SK-N-SH (cell line): ENCODE data around the gene SPINK14. TPM values are rescaled to one million over a fixed set of nuclear protein-coding genes. Genes with fewer than 3 reads are reported as not detected.

ENCODE experiments used
- CTCF ChIA-PET: fragments of 300-600, 350-600 bp; formaldehyde crosslinking; extraction: SDS; loops from one replicate; lab custom pipeline; 2021; lab: Yijun Ruan, JAX
- POLR2A ChIA-PET: fragments of 350-600 bp; sonication (Branson Sonifier 250); formaldehyde crosslinking; extraction: SDS; loops from one replicate; lab custom pipeline; 2020; ENCODE audit warnings: antibody characterized with exemption, inconsistent platforms; lab: Yijun Ruan, JAX
- DNase-seq: peaks from one replicate; pipeline ENCODE4 v3.0.0; 2012
- H2AFZ ChIP-seq: fragments of 200-600 bp; sonication (generic); 2 replicates; pipeline ENCODE4 v1.8.1; 2016; ENCODE audit warnings: antibody characterized with exemption, mild to moderate bottlenecking, low read depth
- H3F3A ChIP-seq: fragments of 200-600 bp; sonication (generic); replicated peaks from 2 replicates; pipeline ENCODE3; 2016; ENCODE audit warnings: antibody characterized with exemption, mild to moderate bottlenecking; ENCODE audit not compliant: insufficient read depth
- H3K27ac ChIP-seq, 2 experiments: fragments of 200-500 bp in 1 of 2; fragments of 200-600 bp in 1 of 2; sonication (Bioruptor generic) in 1 of 2; sonication (generic), shearing (Covaris generic) in 1 of 2; 2 replicates each; pipeline versions ENCODE4 v1.5.1 to v1.6.1; 2014 to 2016; ENCODE audit warnings: low read depth in 2 of 2, inconsistent platforms in 1 of 2, low read length in 1 of 2, mild to moderate bottlenecking in 1 of 2, mixed read lengths in 1 of 2
- H3K27me3 ChIP-seq: fragments of 200-600 bp; sonication (generic), shearing (Covaris generic); 2 replicates; pipeline ENCODE4 v1.6.1; 2016; ENCODE audit warnings: mixed run types; ENCODE audit not compliant: insufficient read depth
- H3K36me3 ChIP-seq, 2 experiments: fragments of 200-500 bp in 1 of 2; fragments of 200-600 bp in 1 of 2; sonication (Bioruptor generic) in 1 of 2; sonication (generic) in 1 of 2; replicated peaks in 1 of 2; 2 replicates each; pipeline versions ENCODE3 to v1.5.1; 2014 to 2016; ENCODE audit warnings: low read length in 1 of 2, mild to moderate bottlenecking in 1 of 2; ENCODE audit not compliant: insufficient read depth in 2 of 2, control insufficient read depth in 1 of 2
- H3K4me1 ChIP-seq, 2 experiments: fragments of 200-500 bp in 1 of 2; fragments of 200-600 bp in 1 of 2; sonication (Bioruptor generic) in 1 of 2; sonication (generic), shearing (Covaris generic) in 1 of 2; 2 replicates each; pipeline versions ENCODE4 v1.5.1 to v1.6.1; 2014 to 2016; ENCODE audit warnings: low read depth in 1 of 2, low read length in 1 of 2, mixed run types in 1 of 2; ENCODE audit not compliant: insufficient read depth in 2 of 2, control insufficient read depth in 1 of 2
- H3K4me2 ChIP-seq: fragments of 200-600 bp; sonication (generic), shearing (Covaris generic); 2 replicates; pipeline ENCODE4 v1.6.1; 2017; ENCODE audit warnings: mixed run types
- H3K4me3 ChIP-seq, 2 experiments: fragments of 200-500 bp in 1 of 2; fragments of 200-600 bp in 1 of 2; sonication (Bioruptor generic) in 1 of 2; sonication (generic), shearing (Covaris generic) in 1 of 2; 2 replicates each; pipeline versions ENCODE4 v1.5.1 to v1.8.1; 2014 to 2016; ENCODE audit warnings: low read depth in 2 of 2, inconsistent platforms in 1 of 2, low read length in 1 of 2, mild to moderate bottlenecking in 1 of 2, mixed read lengths in 1 of 2, moderate library complexity in 1 of 2
- H3K79me2 ChIP-seq: fragments of 200-600 bp; sonication (generic); 2 replicates; pipeline ENCODE4 v1.8.1; 2017; ENCODE audit warnings: mild to moderate bottlenecking; ENCODE audit not compliant: insufficient read depth
- H3K9ac ChIP-seq: fragments of 200-600 bp; sonication (generic); 2 replicates; pipeline ENCODE4 v1.6.1; 2017; ENCODE audit warnings: mixed run types
- H3K9me2 ChIP-seq: fragments of 200-600 bp; sonication (generic); 2 replicates; pipeline ENCODE4 v1.6.1; 2017; ENCODE audit warnings: mixed run types
- H3K9me3 ChIP-seq: fragments of 200-600 bp; sonication (generic); 2 replicates; pipeline ENCODE4 v1.6.1; 2017; ENCODE audit warnings: mixed run types, mild to moderate bottlenecking, moderate library complexity
- H4K20me1 ChIP-seq: fragments of 200-600 bp; sonication (generic); 2 replicates; pipeline ENCODE4 v1.6.1; 2017; ENCODE audit warnings: mild to moderate bottlenecking, mixed run types; ENCODE audit not compliant: insufficient read depth
- CHD2 ChIP-seq: fragments of 150-350 bp; IDR thresholded peaks from 2 replicates; pipeline ENCODE4 v1.6.1; 2018; ENCODE audit warnings: low read length; ENCODE audit not compliant: partially characterized antibody
- ELF1 ChIP-seq: IDR thresholded peaks from 2 replicates; pipeline ENCODE4 v1.4.0; 2012
- EP300 ChIP-seq, 2 experiments: IDR thresholded peaks; 2 replicates each; pipeline versions ENCODE4 v1.4.0 to v1.6.1; 2012; ENCODE audit warnings: borderline replicate concordance in 1 of 2, low read depth in 1 of 2, low read length in 1 of 2
- EZH2phosphoT487 ChIP-seq: fragments of 200-600 bp; sonication (generic); IDR thresholded peaks from 2 replicates; pipeline ENCODE4 v1.6.1; 2017; ENCODE audit warnings: low read depth, mixed run types, mild to moderate bottlenecking, antibody characterized with exemption, moderate library complexity, borderline replicate concordance
- FOSL2 ChIP-seq: IDR thresholded peaks from 2 replicates; pipeline ENCODE4 v1.4.0; 2012; ENCODE audit warnings: low read depth, mild to moderate bottlenecking, moderate library complexity, borderline replicate concordance
- FOXJ3 ChIP-seq: sonication (generic); formaldehyde crosslinking; IDR thresholded peaks from 2 replicates; pipeline ENCODE4 v1.5.1; 2020; ENCODE audit warnings: mild to moderate bottlenecking, missing genetic modification reagents
- FOXM1 ChIP-seq: IDR thresholded peaks from 2 replicates; pipeline ENCODE4 v1.4.0; 2012; ENCODE audit warnings: low read depth, mild to moderate bottlenecking
- GABPA ChIP-seq: IDR thresholded peaks from 2 replicates; pipeline ENCODE4 v1.4.0; 2012; ENCODE audit warnings: low read depth, mild to moderate bottlenecking
- GATA2 ChIP-seq: sonication (generic); formaldehyde crosslinking; IDR thresholded peaks from 2 replicates; pipeline ENCODE4 v1.5.0; 2020; ENCODE audit warnings: mild to moderate bottlenecking, missing genetic modification reagents
- MEF2A ChIP-seq: IDR thresholded peaks from 2 replicates; pipeline ENCODE4 v1.4.0; 2012; ENCODE audit warnings: low read depth, borderline replicate concordance
- NFIC ChIP-seq: IDR thresholded peaks from 2 replicates; pipeline ENCODE4 v1.4.0; 2012; ENCODE audit warnings: borderline replicate concordance
- RFX5 ChIP-seq: IDR thresholded peaks from 2 replicates; pipeline ENCODE4 v1.6.1; 2012; ENCODE audit warnings: mild to moderate bottlenecking, improper control_type of control experiment, low read length
- RXRA ChIP-seq: IDR thresholded peaks from 2 replicates; pipeline ENCODE4 v1.4.0; 2012; ENCODE audit warnings: low read depth, mild to moderate bottlenecking, borderline replicate concordance
- SMC3 ChIP-seq: IDR thresholded peaks from 2 replicates; pipeline ENCODE4 v1.6.1; 2012; ENCODE audit warnings: low read depth, low read length, improper control_type of control experiment
- WGBS: methylation state at CpG from one replicate; pipeline ENCODE4 v1.1.6; 2017; ENCODE audit warnings: low lambda C conversion rate; 5-methylcytosine and 5-hydroxymethylcytosine counted together
- polyA plus RNA-seq, 3 experiments: library from polyadenylated mRNA; depleted of rRNA; stranded (reverse); fragments of >200 nt; gene quantifications; 2 replicates each; pipeline ENCODE4 v1.2.3, GENCODE V29; 2012
- TF ChIP-seq, protein P1 (sequence below): IDR thresholded peaks from 2 replicates; pipeline ENCODE4 v1.6.1; 2012; ENCODE audit warnings: mild to moderate bottlenecking, low read depth, low read length, moderate library complexity
- TF ChIP-seq, protein P2 (sequence below): fragments of 150-350 bp; IDR thresholded peaks from 2 replicates; pipeline ENCODE4 v1.6.1; 2016; ENCODE audit warnings: mild to moderate bottlenecking, low read depth, low read length
- TF ChIP-seq, protein P3 (sequence below): fragments of 200-600 bp; sonication (generic); IDR thresholded peaks from 2 replicates; pipeline ENCODE4 v1.6.1; 2017; ENCODE audit warnings: antibody characterized with exemption, mild to moderate bottlenecking, moderate library complexity
- TF ChIP-seq, protein P4 (sequence below): IDR thresholded peaks from 2 replicates; pipeline ENCODE4; 2012
- TF ChIP-seq, protein P5 (sequence below): fragments of 150-350 bp; IDR thresholded peaks from 2 replicates; pipeline ENCODE4 v1.6.1; 2017; ENCODE audit warnings: antibody characterized with exemption, low read length, low read depth, borderline replicate concordance

Gene SPINK14
- polyA plus RNA-seq, 1 of the 3 experiments (the other 2 are of a cell fraction) = not detected

DNA sequence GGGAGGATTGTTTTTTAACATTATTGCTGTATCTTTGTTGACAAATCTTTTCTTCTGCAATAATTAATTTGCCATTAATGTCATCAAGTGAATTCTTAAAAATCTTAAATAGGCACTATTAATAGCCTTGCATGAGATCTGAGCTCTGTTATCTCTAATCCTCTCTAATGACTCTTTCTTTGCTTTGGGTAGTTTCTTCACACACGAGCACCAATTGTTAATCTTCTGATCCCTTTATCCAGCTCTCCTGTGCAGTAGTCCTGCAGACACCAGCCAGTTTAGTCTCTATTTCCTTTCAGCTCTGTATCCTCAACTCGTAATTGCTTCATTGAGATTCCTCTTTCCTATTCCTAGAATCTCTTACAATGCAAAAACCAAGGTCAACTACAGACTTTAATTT, 8.1 kb downstream of the SPINK14 start (continued):
- TF ChIP-seq RFX5 = no peak
- TF ChIP-seq GATA2 = no peak
- TF ChIP-seq RXRA = no peak
- TF ChIP-seq GABPA = no peak
- TF ChIP-seq, all 33 proteins: peak for 0

DNA sequence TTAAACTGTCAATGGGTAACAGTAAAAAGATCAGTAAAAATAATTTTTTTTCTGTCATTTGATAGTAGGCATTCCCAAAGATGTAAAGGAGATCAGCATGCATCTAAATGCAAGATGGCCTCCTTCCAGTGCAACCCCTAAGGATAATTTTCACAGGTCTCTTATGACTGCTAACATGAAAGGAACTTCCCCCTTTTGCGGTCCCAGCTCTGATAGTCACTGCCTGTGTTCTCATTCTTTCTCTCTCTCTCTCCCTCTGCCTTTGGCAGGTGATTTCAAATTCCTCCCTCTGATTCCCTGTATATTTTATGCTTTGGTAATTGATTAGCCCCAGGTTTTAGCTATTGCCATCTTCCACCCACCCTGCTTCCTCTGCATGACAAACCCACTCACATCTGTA, 8.9 kb downstream of the SPINK14 start:
- ChIA-PET POLR2A (no interaction called here), CTCF (interaction anchor here (2.0 to 3.3 kb wide), 2 partner anchors 198 to 553 kb away, joined by 6 to 28 read pairs; no protein-coding TSS in a partner anchor)
- WGBS = 84% methylated on average over 1 of the region's 1 CpG

More for the DNA sequence above, 8.9 kb downstream of the SPINK14 start:
- Histone ChIP-seq H3K4me3 (no peak overlapping the region), H3K27me3 (no peaks in the 10 kb centered on the region), H3K4me1 (no peaks in the 10 kb centered on the region), H4K20me1 (no peaks in the 10 kb centered on the region), H3F3A (no peaks in the 10 kb centered on the region), H3K9me2 (no peaks in the 10 kb centered on the region), H3K79me2 (no peaks in the 10 kb centered on the region), H3K27ac (no peak overlapping the region), H2AFZ (no peak overlapping the region), H3K9me3 (no peaks in the 10 kb centered on the region), H3K9ac (no peak overlapping the region), H3K4me2 (no peak overlapping the region), H3K36me3 (no peaks in the 10 kb centered on the region)
- DNase-seq = no peak
- no peak for TF ChIP-seq GATA2
- no peak for TF ChIP-seq EP300 (IDR thresholded peaks at IDR 0.05; ENCODE audit: borderline replicate concordance in 1 of 2, low read depth in 1 of 2, low read length in 1 of 2)
- TF ChIP-seq, protein P1, sequence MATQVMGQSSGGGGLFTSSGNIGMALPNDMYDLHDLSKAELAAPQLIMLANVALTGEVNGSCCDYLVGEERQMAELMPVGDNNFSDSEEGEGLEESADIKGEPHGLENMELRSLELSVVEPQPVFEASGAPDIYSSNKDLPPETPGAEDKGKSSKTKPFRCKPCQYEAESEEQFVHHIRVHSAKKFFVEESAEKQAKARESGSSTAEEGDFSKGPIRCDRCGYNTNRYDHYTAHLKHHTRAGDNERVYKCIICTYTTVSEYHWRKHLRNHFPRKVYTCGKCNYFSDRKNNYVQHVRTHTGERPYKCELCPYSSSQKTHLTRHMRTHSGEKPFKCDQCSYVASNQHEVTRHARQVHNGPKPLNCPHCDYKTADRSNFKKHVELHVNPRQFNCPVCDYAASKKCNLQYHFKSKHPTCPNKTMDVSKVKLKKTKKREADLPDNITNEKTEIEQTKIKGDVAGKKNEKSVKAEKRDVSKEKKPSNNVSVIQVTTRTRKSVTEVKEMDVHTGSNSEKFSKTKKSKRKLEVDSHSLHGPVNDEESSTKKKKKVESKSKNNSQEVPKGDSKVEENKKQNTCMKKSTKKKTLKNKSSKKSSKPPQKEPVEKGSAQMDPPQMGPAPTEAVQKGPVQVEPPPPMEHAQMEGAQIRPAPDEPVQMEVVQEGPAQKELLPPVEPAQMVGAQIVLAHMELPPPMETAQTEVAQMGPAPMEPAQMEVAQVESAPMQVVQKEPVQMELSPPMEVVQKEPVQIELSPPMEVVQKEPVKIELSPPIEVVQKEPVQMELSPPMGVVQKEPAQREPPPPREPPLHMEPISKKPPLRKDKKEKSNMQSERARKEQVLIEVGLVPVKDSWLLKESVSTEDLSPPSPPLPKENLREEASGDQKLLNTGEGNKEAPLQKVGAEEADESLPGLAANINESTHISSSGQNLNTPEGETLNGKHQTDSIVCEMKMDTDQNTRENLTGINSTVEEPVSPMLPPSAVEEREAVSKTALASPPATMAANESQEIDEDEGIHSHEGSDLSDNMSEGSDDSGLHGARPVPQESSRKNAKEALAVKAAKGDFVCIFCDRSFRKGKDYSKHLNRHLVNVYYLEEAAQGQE = no peak
- TF ChIP-seq FOXM1 = no peak
- no peak for TF ChIP-seq SMC3
- TF ChIP-seq, protein P2, sequence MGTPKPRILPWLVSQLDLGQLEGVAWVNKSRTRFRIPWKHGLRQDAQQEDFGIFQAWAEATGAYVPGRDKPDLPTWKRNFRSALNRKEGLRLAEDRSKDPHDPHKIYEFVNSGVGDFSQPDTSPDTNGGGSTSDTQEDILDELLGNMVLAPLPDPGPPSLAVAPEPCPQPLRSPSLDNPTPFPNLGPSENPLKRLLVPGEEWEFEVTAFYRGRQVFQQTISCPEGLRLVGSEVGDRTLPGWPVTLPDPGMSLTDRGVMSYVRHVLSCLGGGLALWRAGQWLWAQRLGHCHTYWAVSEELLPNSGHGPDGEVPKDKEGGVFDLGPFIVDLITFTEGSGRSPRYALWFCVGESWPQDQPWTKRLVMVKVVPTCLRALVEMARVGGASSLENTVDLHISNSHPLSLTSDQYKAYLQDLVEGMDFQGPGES = no peak
- no peak for TF ChIP-seq GABPA
- no peak for TF ChIP-seq FOXJ3
- TF ChIP-seq NFIC = no peak
- TF ChIP-seq ELF1 = no peak
- TF ChIP-seq CHD2 = no peak
- TF ChIP-seq, protein P3, sequence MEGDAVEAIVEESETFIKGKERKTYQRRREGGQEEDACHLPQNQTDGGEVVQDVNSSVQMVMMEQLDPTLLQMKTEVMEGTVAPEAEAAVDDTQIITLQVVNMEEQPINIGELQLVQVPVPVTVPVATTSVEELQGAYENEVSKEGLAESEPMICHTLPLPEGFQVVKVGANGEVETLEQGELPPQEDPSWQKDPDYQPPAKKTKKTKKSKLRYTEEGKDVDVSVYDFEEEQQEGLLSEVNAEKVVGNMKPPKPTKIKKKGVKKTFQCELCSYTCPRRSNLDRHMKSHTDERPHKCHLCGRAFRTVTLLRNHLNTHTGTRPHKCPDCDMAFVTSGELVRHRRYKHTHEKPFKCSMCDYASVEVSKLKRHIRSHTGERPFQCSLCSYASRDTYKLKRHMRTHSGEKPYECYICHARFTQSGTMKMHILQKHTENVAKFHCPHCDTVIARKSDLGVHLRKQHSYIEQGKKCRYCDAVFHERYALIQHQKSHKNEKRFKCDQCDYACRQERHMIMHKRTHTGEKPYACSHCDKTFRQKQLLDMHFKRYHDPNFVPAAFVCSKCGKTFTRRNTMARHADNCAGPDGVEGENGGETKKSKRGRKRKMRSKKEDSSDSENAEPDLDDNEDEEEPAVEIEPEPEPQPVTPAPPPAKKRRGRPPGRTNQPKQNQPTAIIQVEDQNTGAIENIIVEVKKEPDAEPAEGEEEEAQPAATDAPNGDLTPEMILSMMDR = no peak
- TF ChIP-seq, protein P4, sequence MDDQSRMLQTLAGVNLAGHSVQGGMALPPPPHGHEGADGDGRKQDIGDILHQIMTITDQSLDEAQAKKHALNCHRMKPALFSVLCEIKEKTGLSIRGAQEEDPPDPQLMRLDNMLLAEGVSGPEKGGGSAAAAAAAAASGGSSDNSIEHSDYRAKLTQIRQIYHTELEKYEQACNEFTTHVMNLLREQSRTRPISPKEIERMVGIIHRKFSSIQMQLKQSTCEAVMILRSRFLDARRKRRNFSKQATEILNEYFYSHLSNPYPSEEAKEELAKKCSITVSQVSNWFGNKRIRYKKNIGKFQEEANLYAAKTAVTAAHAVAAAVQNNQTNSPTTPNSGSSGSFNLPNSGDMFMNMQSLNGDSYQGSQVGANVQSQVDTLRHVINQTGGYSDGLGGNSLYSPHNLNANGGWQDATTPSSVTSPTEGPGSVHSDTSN = no peak
- no peak for TF ChIP-seq EZH2phosphoT487
- TF ChIP-seq, protein P5, sequence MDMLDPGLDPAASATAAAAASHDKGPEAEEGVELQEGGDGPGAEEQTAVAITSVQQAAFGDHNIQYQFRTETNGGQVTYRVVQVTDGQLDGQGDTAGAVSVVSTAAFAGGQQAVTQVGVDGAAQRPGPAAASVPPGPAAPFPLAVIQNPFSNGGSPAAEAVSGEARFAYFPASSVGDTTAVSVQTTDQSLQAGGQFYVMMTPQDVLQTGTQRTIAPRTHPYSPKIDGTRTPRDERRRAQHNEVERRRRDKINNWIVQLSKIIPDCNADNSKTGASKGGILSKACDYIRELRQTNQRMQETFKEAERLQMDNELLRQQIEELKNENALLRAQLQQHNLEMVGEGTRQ = no peak
- no peak for TF ChIP-seq FOSL2
- TF ChIP-seq MEF2A = no peak
